Neural progenitor cell (in vitro differentiated cells): ENCODE results near the gene RYR3.

Experiments used
- EZH2 ChIP-seq: fragments of 200-600 bp; sonication (generic); IDR thresholded peaks from 2 replicates; pipeline ENCODE4 v1.6.1; 2017; ENCODE audit warnings: antibody characterized with exemption, mild to moderate bottlenecking, moderate library complexity
- TF ChIP-seq, protein P1 (sequence below): fragments of 200-600 bp; sonication (generic); IDR thresholded peaks from 2 replicates; pipeline ENCODE4 v1.5.1; 2017; ENCODE audit warnings: antibody characterized with exemption, mild to moderate bottlenecking

DNA sequence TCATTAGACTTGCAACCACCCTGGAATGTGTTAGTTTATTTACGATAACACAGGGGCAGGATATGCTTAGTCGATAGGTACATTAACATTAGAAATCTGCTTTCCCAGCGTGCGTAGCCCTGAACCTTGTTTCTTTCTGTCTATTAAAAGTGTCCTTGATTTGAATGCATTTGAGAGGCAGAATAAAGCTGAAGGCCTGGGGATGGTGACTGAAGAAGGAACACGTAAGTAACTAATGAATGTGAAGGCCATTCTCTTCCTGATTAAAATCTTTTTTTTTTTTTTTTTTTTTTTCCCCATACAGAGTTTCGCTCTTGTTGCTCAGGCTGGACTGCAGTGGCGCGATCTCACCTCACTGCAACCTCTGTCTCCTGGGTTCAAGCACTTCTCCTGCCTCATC, 514.7 kb downstream of the RYR3 start:
- TF ChIP-seq, protein P1, sequence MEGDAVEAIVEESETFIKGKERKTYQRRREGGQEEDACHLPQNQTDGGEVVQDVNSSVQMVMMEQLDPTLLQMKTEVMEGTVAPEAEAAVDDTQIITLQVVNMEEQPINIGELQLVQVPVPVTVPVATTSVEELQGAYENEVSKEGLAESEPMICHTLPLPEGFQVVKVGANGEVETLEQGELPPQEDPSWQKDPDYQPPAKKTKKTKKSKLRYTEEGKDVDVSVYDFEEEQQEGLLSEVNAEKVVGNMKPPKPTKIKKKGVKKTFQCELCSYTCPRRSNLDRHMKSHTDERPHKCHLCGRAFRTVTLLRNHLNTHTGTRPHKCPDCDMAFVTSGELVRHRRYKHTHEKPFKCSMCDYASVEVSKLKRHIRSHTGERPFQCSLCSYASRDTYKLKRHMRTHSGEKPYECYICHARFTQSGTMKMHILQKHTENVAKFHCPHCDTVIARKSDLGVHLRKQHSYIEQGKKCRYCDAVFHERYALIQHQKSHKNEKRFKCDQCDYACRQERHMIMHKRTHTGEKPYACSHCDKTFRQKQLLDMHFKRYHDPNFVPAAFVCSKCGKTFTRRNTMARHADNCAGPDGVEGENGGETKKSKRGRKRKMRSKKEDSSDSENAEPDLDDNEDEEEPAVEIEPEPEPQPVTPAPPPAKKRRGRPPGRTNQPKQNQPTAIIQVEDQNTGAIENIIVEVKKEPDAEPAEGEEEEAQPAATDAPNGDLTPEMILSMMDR: no peak
- no peak for TF ChIP-seq EZH2
